Measurements from ENCODE around the gene PRAMEF13.
"Not testable (repeated sequence)": the region's sequence is repeated elsewhere in the genome, so short reads cannot be mapped to it uniquely, and the experiment has no call there.

Gene PRAMEF13

GRCh38 chr1:13165531-13165930 lies 35.7 kb downstream of the PRAMEF13 start, which contains the start of gene HNRNPCL4:
TSS of gene HNRNPCL4 (minus strand) at chr1:13165631. CDS start at chr1:13165467, 164 bp downstream.
- DNase-seq (ENCODE audit: low spot score): not testable (repeated sequence)

GRCh38 chr1:13155909-13156308 lies 45.3 kb downstream of the PRAMEF13 start, which contains the start of gene PRAMEF26:
TSS of gene PRAMEF26 (minus strand) at chr1:13156009. CDS start at chr1:13153095, 2,914 bp downstream.
- DNase-seq (ENCODE audit: low spot score): not testable (repeated sequence)
